K562 (cell line): ENCODE data around the gene HEATR1. TPM values are rescaled to one million over a fixed set of nuclear protein-coding genes. Genes with fewer than 3 reads are reported as not detected.
"Not testable (repeated sequence)": the region's sequence is repeated elsewhere in the genome, so short reads cannot be mapped to it uniquely, and the experiment has no call there.

Experiments
- ATAC-seq: fragments of 200-7000 bp; cut with Tn5 transposase; 3 replicates; pipeline ENCODE4 v1.9.1; 2020; ENCODE audit warnings: moderate library complexity
- BruUV-seq: library from RNA; stranded (reverse); fragments of 400-500 nt; replicated peaks from 2 replicates; lab custom pipeline; 2021; lab: Mats Ljungman, UMichigan
- CTCF ChIA-PET: fragments of 300-600 bp; formaldehyde crosslinking; extraction: SDS; loops from one replicate; lab custom pipeline; 2021; ENCODE audit warnings: low intra/inter-chr PET ratio; lab: Yijun Ruan, JAX
- POLR2A ChIA-PET: fragments of 300-600, 350-650 bp; sonication (Branson Sonifier 250); formaldehyde crosslinking; extraction: SDS; loops from one replicate; lab custom pipeline; 2021; ENCODE audit warnings: antibody characterized with exemption, inconsistent platforms; lab: Yijun Ruan, JAX
- DNase-seq, 4 experiments: peaks; one replicate each; pipeline versions ENCODE4 v3.0.0 to v3.0.0-alpha.2; 2011 to 2018; ENCODE audit warnings: low spot score in 3 of 4, mixed read lengths in 3 of 4; ENCODE audit errors: extremely low read depth in 1 of 4
- FAIRE-seq: peaks from 2 replicates; lab custom pipeline; 2011; peaks lifted over from hg19 to GRCh38; lab: Jason Lieb, UNC
- H2AFZ ChIP-seq: 2 replicates; pipeline ENCODE4 v1.6.0; 2011; ENCODE audit warnings: low read depth, low read length, control low read depth, inconsistent platforms
- H3K27ac ChIP-seq: fragments of 200-600 bp; 3 replicates; pipeline ENCODE4 v1.8.0; 2011; ENCODE audit warnings: low read depth, mild to moderate bottlenecking, control low read depth, inconsistent platforms, low read length, moderate library complexity, mixed read lengths; ENCODE audit errors: extremely low read depth
- H3K27me3 ChIP-seq, 2 experiments: fragments of 300-600 bp in 1 of 2; 2 replicates in 1 of 2; 3 replicates in 1 of 2; pipeline versions ENCODE4 v1.6.0 to v1.8.0; 2011; ENCODE audit warnings: inconsistent platforms in 2 of 2, low read length in 2 of 2, mild to moderate bottlenecking in 1 of 2, mixed read lengths in 1 of 2, moderate library complexity in 1 of 2; ENCODE audit not compliant: control insufficient read depth in 2 of 2, insufficient read depth in 2 of 2
- H3K36me3 ChIP-seq: fragments of 300-600 bp; 3 replicates; pipeline ENCODE4 v1.8.0; 2011; ENCODE audit warnings: mild to moderate bottlenecking, low read length, inconsistent platforms; ENCODE audit not compliant: control insufficient read depth, insufficient read depth
- H3K4me1 ChIP-seq, 2 experiments: fragments of 200-600 bp in 1 of 2; replicated peaks in 1 of 2; 2 replicates in 1 of 2; 3 replicates in 1 of 2; pipeline versions ENCODE4 v1.5.1 to v1.8.0; 2011; ENCODE audit warnings: inconsistent platforms in 2 of 2, low read length in 2 of 2, mild to moderate bottlenecking in 1 of 2, mixed read lengths in 1 of 2, moderate library complexity in 1 of 2; ENCODE audit not compliant: control insufficient read depth in 2 of 2, insufficient read depth in 2 of 2
- H3K4me2 ChIP-seq: 2 replicates; pipeline ENCODE4 v1.6.1; 2011; ENCODE audit warnings: low read length, control low read depth, inconsistent platforms, mixed read lengths; ENCODE audit not compliant: insufficient read depth
- H3K4me3 ChIP-seq: fragments of 200-600 bp; sonication (generic), shearing (Covaris generic); 2 replicates; pipeline ENCODE4 v1.5.1; 2016; ENCODE audit warnings: control low read depth, inconsistent platforms
- H3K79me2 ChIP-seq: fragments of 200-600 bp; 3 replicates; pipeline ENCODE4 v1.8.0; 2011; ENCODE audit warnings: low read length, inconsistent platforms; ENCODE audit not compliant: control insufficient read depth, insufficient read depth
- H3K9ac ChIP-seq, 2 experiments: 2 replicates each; pipeline versions ENCODE4 v1.6.0 to v1.6.1; 2011; ENCODE audit warnings: low read depth in 2 of 2, low read length in 2 of 2, control low read depth in 1 of 2, inconsistent platforms in 1 of 2, mild to moderate bottlenecking in 1 of 2, mixed read lengths in 1 of 2; ENCODE audit not compliant: insufficient read depth in 1 of 2
- H3K9me1 ChIP-seq: one replicate; pipeline ENCODE4 v1.6.0; 2011; ENCODE audit warnings: inconsistent platforms, mild to moderate bottlenecking, low read length, moderate library complexity; ENCODE audit not compliant: control insufficient read depth, insufficient read depth
- H3K9me3 ChIP-seq: replicated peaks from 2 replicates; pipeline ENCODE4 v1.5.1; 2011; ENCODE audit warnings: low read depth, low read length, inconsistent platforms; ENCODE audit not compliant: control insufficient read depth, insufficient read depth
- H4K20me1 ChIP-seq: replicated peaks from 2 replicates; pipeline ENCODE4 v1.6.1; 2011; ENCODE audit warnings: low read length, inconsistent platforms, mixed read lengths; ENCODE audit not compliant: control insufficient read depth, insufficient read depth
- CEBPB ChIP-seq: fragments of 450-650 bp; IDR thresholded peaks from 2 replicates; pipeline ENCODE4 v1.6.1; 2016; ENCODE audit warnings: missing genetic modification characterization, missing compliant biosample characterization
- CEBPG ChIP-seq, 3 experiments: fragments of 200-800 bp in 1 of 3; sonication (Bioruptor generic) in 1 of 3; sonication (generic) in 1 of 3; formaldehyde crosslinking in 1 of 3; IDR thresholded peaks in 2 of 3; conservative IDR thresholded peaks in 1 of 3; 2 replicates each; pipeline versions ENCODE4 v1.6.1 to v1.8.0; 2016 to 2022; ENCODE audit warnings: missing compliant biosample characterization in 2 of 3, missing genetic modification characterization in 2 of 3, mild to moderate bottlenecking in 1 of 3, missing genetic modification reagents in 1 of 3
- HNRNPLL ChIP-seq: fragments of 200-400 bp; formaldehyde crosslinking; IDR thresholded peaks from 2 replicates; pipeline ENCODE4 v1.6.1; 2017; ENCODE audit warnings: low read length, low read depth, mild to moderate bottlenecking; ENCODE audit not compliant: poor library complexity, severe bottlenecking
- KLF13 ChIP-seq: fragments of 450-650 bp; IDR thresholded peaks from 2 replicates; pipeline ENCODE4 v1.6.1; 2016; ENCODE audit warnings: missing genetic modification characterization, low read depth, mild to moderate bottlenecking, missing compliant biosample characterization, moderate library complexity, borderline replicate concordance
- NR4A1 ChIP-seq, 2 experiments: fragments of 250-450 bp in 1 of 2; fragments of 450-650 bp in 1 of 2; sonication (Bioruptor Pico) in 1 of 2; IDR thresholded peaks; 2 replicates each; pipeline versions ENCODE4 v1.4.0 to v1.6.1; 2016 to 2020; ENCODE audit warnings: mild to moderate bottlenecking in 2 of 2, missing compliant biosample characterization in 1 of 2, missing genetic modification characterization in 1 of 2, moderate library complexity in 1 of 2
- POLR2A ChIP-seq: fragments of 450-650 bp; conservative IDR thresholded peaks from 2 replicates; pipeline ENCODE4 v1.6.1; 2016
- STAT5B ChIP-seq: fragments of 250-450 bp; sonication (Bioruptor Pico); IDR thresholded peaks from 2 replicates; pipeline ENCODE4 v1.8.0; 2021; ENCODE audit warnings: mild to moderate bottlenecking, inconsistent platforms
- ZNF24 ChIP-seq: fragments of 450-650 bp; IDR thresholded peaks from 2 replicates; pipeline ENCODE4 v1.6.1; 2016
- WGBS: fragments of 100-300 bp; shearing (Covaris generic); methylation state at CpG from one replicate; pipeline ENCODE4 v1.1.6; 2016; ENCODE audit warnings: low coverage, mixed read lengths; ENCODE audit not compliant: insufficient coverage; ENCODE audit errors: missing lambda C conversion rate; 5-methylcytosine and 5-hydroxymethylcytosine counted together
- in situ Hi-C: fragments of 300-500 bp; cut with MboI; formaldehyde crosslinking; loops from 4 replicates; pipeline ENCODE4 v1.15.0; 2018; ENCODE audit warnings: inconsistent platforms, mixed read lengths
- intact Hi-C: fragments of 100-400 bp; cut with micrococcal nuclease; formaldehyde crosslinking; loops from 2 replicates; pipeline ENCODE4 v1.14.2; 2022
- polyA plus RNA-seq, 8 experiments: library from polyadenylated mRNA; depleted of rRNA in 4 of 8; stranded (reverse) in 5 of 8; unstranded in 3 of 8; fragments of >200 nt; fragmentation: Nextera tagmentation in 2 of 8; fragmentation: Illumina TruSeq in 1 of 8; extraction: Ambion mirVana in 2 of 8; extraction: Trizol in 1 of 8; gene quantifications; 2 replicates each; pipeline versions ENCODE4 v1.2.1 to v1.2.3, GENCODE V29; 2011 to 2014; ENCODE audit warnings: inconsistent platforms in 1 of 8, missing spikeins in 1 of 8
- total RNA-seq, 7 experiments: library from RNA; depleted of rRNA in 6 of 7; stranded (reverse); fragments of >200 nt in 6 of 7; fragmentation: Illumina TruSeq in 2 of 7; extraction: Trizol in 2 of 7; gene quantifications; 2 replicates each; pipeline versions ENCODE4 v1.2.1 to v1.2.3, GENCODE V29; 2011 to 2021; ENCODE audit warnings: low replicate concordance in 1 of 7
- TF ChIP-seq, protein P1 (sequence below): fragments of 450-650 bp; IDR thresholded peaks from 2 replicates; pipeline ENCODE4 v1.6.1; 2016; ENCODE audit warnings: borderline replicate concordance
- TF ChIP-seq, protein P2 (sequence below): fragments of 450-650 bp; IDR thresholded peaks from 2 replicates; pipeline ENCODE4 v1.6.1; 2016; ENCODE audit warnings: low read depth, mild to moderate bottlenecking, moderate library complexity
- TF ChIP-seq, protein P3 (sequence below): fragments of 450-650 bp; IDR thresholded peaks from 2 replicates; pipeline ENCODE4 v1.6.1; 2016; ENCODE audit warnings: missing biosample characterization, missing genetic modification characterization

Gene HEATR1
- total and polyA plus RNA-seq, 9 of the 15 experiments (the other 6 are each of a cell fraction or from before 2014, with no cell fraction given) = 28.3 to 108 (median 50.9) TPM

DNA sequence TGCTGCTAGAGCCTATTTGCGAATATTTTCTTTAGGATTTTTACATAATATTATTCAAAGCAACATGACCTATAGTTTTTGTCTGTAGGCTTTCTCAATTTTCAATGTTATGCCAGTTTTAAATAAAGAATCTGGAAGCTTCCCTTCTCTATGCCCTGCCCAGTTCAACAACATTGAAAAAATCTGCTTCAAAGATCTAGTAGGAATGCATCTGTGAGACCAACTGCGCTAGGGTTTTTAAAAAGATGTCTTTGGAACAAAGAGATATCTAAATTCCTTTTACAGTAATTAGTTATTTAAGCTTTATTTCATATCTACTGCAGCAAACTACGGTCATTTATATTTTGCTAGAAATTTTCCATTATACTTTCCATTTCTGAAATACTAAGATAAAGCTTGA lies 25.7 kb downstream of the HEATR1 start (continued):
- TF ChIP-seq STAT5B (CRISPR knock-in tag) (no peak), KLF13 (no peak), ZNF24 (no peak), NR4A1 (CRISPR knock-in tag; IDR thresholded peaks at IDR 0.05) (no peak), NR4A1 (tag; IDR thresholded peaks at IDR 0.05) (no peak), HNRNPLL (no peak)
- TF ChIP-seq, protein P1, sequence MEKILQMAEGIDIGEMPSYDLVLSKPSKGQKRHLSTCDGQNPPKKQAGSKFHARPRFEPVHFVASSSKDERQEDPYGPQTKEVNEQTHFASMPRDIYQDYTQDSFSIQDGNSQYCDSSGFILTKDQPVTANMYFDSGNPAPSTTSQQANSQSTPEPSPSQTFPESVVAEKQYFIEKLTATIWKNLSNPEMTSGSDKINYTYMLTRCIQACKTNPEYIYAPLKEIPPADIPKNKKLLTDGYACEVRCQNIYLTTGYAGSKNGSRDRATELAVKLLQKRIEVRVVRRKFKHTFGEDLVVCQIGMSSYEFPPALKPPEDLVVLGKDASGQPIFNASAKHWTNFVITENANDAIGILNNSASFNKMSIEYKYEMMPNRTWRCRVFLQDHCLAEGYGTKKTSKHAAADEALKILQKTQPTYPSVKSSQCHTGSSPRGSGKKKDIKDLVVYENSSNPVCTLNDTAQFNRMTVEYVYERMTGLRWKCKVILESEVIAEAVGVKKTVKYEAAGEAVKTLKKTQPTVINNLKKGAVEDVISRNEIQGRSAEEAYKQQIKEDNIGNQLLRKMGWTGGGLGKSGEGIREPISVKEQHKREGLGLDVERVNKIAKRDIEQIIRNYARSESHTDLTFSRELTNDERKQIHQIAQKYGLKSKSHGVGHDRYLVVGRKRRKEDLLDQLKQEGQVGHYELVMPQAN = no peak
- TF ChIP-seq, protein P2, sequence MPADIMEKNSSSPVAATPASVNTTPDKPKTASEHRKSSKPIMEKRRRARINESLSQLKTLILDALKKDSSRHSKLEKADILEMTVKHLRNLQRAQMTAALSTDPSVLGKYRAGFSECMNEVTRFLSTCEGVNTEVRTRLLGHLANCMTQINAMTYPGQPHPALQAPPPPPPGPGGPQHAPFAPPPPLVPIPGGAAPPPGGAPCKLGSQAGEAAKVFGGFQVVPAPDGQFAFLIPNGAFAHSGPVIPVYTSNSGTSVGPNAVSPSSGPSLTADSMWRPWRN = no peak
- TF ChIP-seq, all 486 proteins: peak for 0

DNA sequence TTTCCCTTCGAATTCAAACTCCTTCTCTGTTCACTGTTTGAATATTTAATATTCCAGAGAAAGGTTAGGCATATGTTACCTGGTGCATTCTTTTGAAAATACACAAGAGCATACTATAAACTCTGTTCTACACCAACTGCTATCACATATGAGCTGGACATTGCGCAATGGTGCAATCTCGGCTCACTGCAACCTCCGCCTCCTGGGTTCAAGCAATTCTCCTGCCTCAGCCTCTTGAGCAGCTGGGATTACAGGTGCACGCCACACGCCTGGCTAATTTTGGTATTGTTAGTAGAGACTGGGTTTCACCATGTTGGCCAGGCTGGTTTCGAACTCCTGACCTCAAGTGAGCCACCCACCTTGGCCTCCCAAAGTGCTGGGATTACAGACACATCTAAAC lies 27.3 kb downstream of the HEATR1 start:
- peaks cover 93% of the 10 kb centered on the region for H3K36me3 ChIP-seq
- intact Hi-C loops, H3K4me2 ChIP-seq, ATAC-seq, H3K4me3 ChIP-seq, BruUV-seq, CTCF ChIA-PET, H3K4me1 ChIP-seq, H3K9ac ChIP-seq, H2AFZ ChIP-seq, FAIRE-seq, H3K9me3 ChIP-seq, H4K20me1 ChIP-seq, H3K79me2 ChIP-seq, in situ Hi-C loops, H3K9me1 ChIP-seq, H3K27me3 ChIP-seq, H3K27ac ChIP-seq, DNase-seq: not testable (repeated sequence)
- POLR2A ChIA-PET = interaction anchor here (0.5 to 1.4 kb wide), 2 partner anchors 8 to 26 kb away, joined by 3 read pairs; no protein-coding TSS in a partner anchor
- WGBS = 81% methylated on average over 7 of the region's 7 CpGs
- TF ChIP-seq, protein P3, sequence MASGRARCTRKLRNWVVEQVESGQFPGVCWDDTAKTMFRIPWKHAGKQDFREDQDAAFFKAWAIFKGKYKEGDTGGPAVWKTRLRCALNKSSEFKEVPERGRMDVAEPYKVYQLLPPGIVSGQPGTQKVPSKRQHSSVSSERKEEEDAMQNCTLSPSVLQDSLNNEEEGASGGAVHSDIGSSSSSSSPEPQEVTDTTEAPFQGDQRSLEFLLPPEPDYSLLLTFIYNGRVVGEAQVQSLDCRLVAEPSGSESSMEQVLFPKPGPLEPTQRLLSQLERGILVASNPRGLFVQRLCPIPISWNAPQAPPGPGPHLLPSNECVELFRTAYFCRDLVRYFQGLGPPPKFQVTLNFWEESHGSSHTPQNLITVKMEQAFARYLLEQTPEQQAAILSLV = peak; percentile 58; the same call in 1 of the 2 replicates
- peak; percentile 98 for TF ChIP-seq CEBPB (tag)
- TF ChIP-seq POLR2A = 0 out of 2 replicates have a peak, but pooled peaks have one; percentile 27
- TF ChIP-seq CEBPG (CRISPR knock-in tag; IDR thresholded peaks at IDR 0.05) = peak; percentile 80
- TF ChIP-seq CEBPG (tag; conservative IDR thresholded peaks at IDR 0.05 in 1 of 2, IDR thresholded peaks at IDR 0.05 in 1 of 2) = peak; percentile 62 to 98
